Tibial artery (tissue), 4 donors: ENCODE data around the gene PSMD11.
A peak's percentile ranks its signal among the peaks of the same experiment; 100 is the strongest.

ENCODE experiments used
- DNase-seq, 2 donors: peaks; one replicate each; pipeline ENCODE4 v3.0.0-alpha.2; 2019
- H3K27ac ChIP-seq, 2 donors: fragments of 200-600 bp; sonication (generic) in 1 of 2; 1 replicate in 1 of 2; 2 replicates in 1 of 2; pipeline ENCODE4 v1.5.1; 2018 to 2019; ENCODE audit warnings: mild to moderate bottlenecking in 1 of 2
- H3K27me3 ChIP-seq, 2 donors: fragments of 200-600 bp; sonication (generic) in 1 of 2; one replicate each; pipeline versions ENCODE4 v1.5.1 to v1.6.0; 2016 to 2019
- H3K36me3 ChIP-seq, 3 donors: fragments of 200-600 bp; sonication (generic) in 2 of 3; one replicate each; pipeline ENCODE4 v1.5.1; 2016 to 2019; ENCODE audit warnings: mild to moderate bottlenecking in 2 of 3
- H3K4me1 ChIP-seq, 4 donors: fragments of 200-600 bp; sonication (generic) in 2 of 4; 1 replicate in 3 of 4; 2 replicates in 1 of 4; pipeline ENCODE4 v1.5.1; 2016 to 2019
- H3K4me3 ChIP-seq, 2 donors: fragments of 200-600 bp; sonication (generic) in 1 of 2; 1 replicate in 1 of 2; 2 replicates in 1 of 2; pipeline ENCODE4 v1.5.1; 2018 to 2019; ENCODE audit warnings: mild to moderate bottlenecking in 2 of 2
- H3K9me3 ChIP-seq, 3 donors: fragments of 200-600 bp; sonication (generic) in 1 of 3; one replicate each; pipeline ENCODE4 v1.5.1; 2016 to 2019
- CTCF ChIP-seq, 2 experiments: fragments of 200-600 bp in 1 of 2; fragments of 450-650 bp in 1 of 2; IDR thresholded peaks; one replicate each; pipeline ENCODE4 v1.5.1; 2017 to 2019; ENCODE audit warnings: antibody characterized with exemption in 2 of 2, mild to moderate bottlenecking in 1 of 2, moderate library complexity in 1 of 2
- intact Hi-C: fragments of 100-400 bp; cut with DNase I; formaldehyde crosslinking; loops from one replicate; pipeline ENCODE4 v1.15.0; 2023; ENCODE audit warnings: low total_unique reads

PSMD11 gene

GRCh38 chr17:32440722-32441121 is 3.6 kb upstream of the PSMD11 start:
- DNase-seq: no peak
- peaks cover 0 to 4% (median 0%) of the 10 kb centered on the region in 3 donors for H3K36me3 ChIP-seq
- intact Hi-C loops: no loop called here
- peaks cover 0 to 11% (median 5%) of the 10 kb centered on the region in 4 donors for H3K4me1 ChIP-seq
- no peak overlapping the region for H3K4me3 ChIP-seq
- no peak for TF ChIP-seq CTCF (IDR thresholded peaks at IDR 0.05)
- H3K9me3 ChIP-seq: no peaks in the 10 kb centered on the region
- no peak overlapping the region for H3K27ac ChIP-seq
- no peaks in the 10 kb centered on the region for H3K27me3 ChIP-seq

GRCh38 chr17:32441886-32442285 is 2.4 kb upstream of the PSMD11 start:
- Histone ChIP-seq H3K4me3 (no peak overlapping the region), H3K27ac (no peak overlapping the region), H3K27me3 (no peaks in the 10 kb centered on the region), H3K4me1 (peaks cover 0 to 23% (median 14%) of the 10 kb centered on the region in 4 donors), H3K9me3 (no peaks in the 10 kb centered on the region), H3K36me3 (peaks cover 0 to 4% (median under 1%) of the 10 kb centered on the region in 3 donors)
- intact Hi-C loops: no loop called here
- TF ChIP-seq CTCF (IDR thresholded peaks at IDR 0.05): no peak
- DNase-seq: no peak

- H3K9me3 ChIP-seq: no peaks in the 10 kb centered on the region
- no peaks in the 10 kb centered on the region for H3K27me3 ChIP-seq
- H3K4me1 ChIP-seq: peaks cover 0 to 25% (median 14%) of the 10 kb centered on the region in 4 donors
- peaks cover 14 to 20% (median 20%) of the 10 kb centered on the region in 3 donors for H3K36me3 ChIP-seq
- TF ChIP-seq CTCF (IDR thresholded peaks at IDR 0.05): no peak
- peak overlapping the region; percentile 81 to 90 for H3K27ac ChIP-seq
- DNase-seq: no peak
- peak overlapping the region; percentile 89 to 97 for H3K4me3 ChIP-seq
- intact Hi-C loops: no loop called here
Measured at GRCh38 chr17:32443827-32444300, 446 bp upstream of the PSMD11 start.

- Histone ChIP-seq H3K4me3 (peak overlapping the region; percentile 89 to 97), H3K27ac (peak overlapping the region; percentile 81 to 90), H3K27me3 (no peaks in the 10 kb centered on the region), H3K36me3 (peaks cover 18 to 31% (median 31%) of the 10 kb centered on the region in 3 donors), H3K9me3 (no peaks in the 10 kb centered on the region), H3K4me1 (peaks cover 0 to 25% (median 14%) of the 10 kb centered on the region in 4 donors)
- DNase-seq: peak in 1 of 2 donors; percentile 28
- TF ChIP-seq CTCF (IDR thresholded peaks at IDR 0.05): no peak
- intact Hi-C loops: no loop called here
Measured at GRCh38 chr17:32445074-32445415, 735 bp downstream of the PSMD11 start.

GRCh38 chr17:32445497-32445896 is 1.2 kb downstream of the PSMD11 start:
- H3K27me3 ChIP-seq: no peaks in the 10 kb centered on the region
- H3K9me3 ChIP-seq: no peaks in the 10 kb centered on the region
- peaks cover 18 to 35% (median 34%) of the 10 kb centered on the region in 3 donors for H3K36me3 ChIP-seq
- intact Hi-C loops: no loop called here
- H3K27ac ChIP-seq: peak overlapping the region; percentile 81 to 90
- peaks cover 0 to 25% (median 14%) of the 10 kb centered on the region in 4 donors for H3K4me1 ChIP-seq
- no peak for DNase-seq
- no peak for TF ChIP-seq CTCF (IDR thresholded peaks at IDR 0.05)
- H3K4me3 ChIP-seq: peak overlapping the region; percentile 89 to 97

- no peaks in the 10 kb centered on the region for H3K9me3 ChIP-seq
- no peak overlapping the region for H3K27ac ChIP-seq
- H3K27me3 ChIP-seq: no peaks in the 10 kb centered on the region
- no peak for DNase-seq
- intact Hi-C loops: no loop called here
- H3K4me1 ChIP-seq: peaks cover 0 to 25% (median 14%) of the 10 kb centered on the region in 4 donors
- TF ChIP-seq CTCF (IDR thresholded peaks at IDR 0.05): no peak
- peaks cover 18 to 39% (median 38%) of the 10 kb centered on the region in 3 donors for H3K36me3 ChIP-seq
- H3K4me3 ChIP-seq: peak overlapping the region in 1 of 2 donors; percentile 97
Measured at GRCh38 chr17:32445971-32446370, 1.7 kb downstream of the PSMD11 start.
